ENCODE data around the gene FARP2.

FARP2 gene

GRCh38 chr2:241314226-241315092 is 41.6 kb upstream of the FARP2 start:
- peaks cover 70% of the 10 kb centered on the region for H3K79me2 ChIP-seq
- no peaks in the 10 kb centered on the region for H3K9me3 ChIP-seq (ENCODE audit: control insufficient read depth, low read length)
- H3K27ac ChIP-seq: peak overlapping the region; percentile 97
- H3K27me3 ChIP-seq (ENCODE audit: control insufficient read depth, insufficient read depth, low read length): no peaks in the 10 kb centered on the region
- peak overlapping the region; percentile 33 for H3K9ac ChIP-seq
- H3K36me3 ChIP-seq (ENCODE audit: control insufficient read depth, insufficient read depth, low read length): no peaks in the 10 kb centered on the region
- TF ChIP-seq CTCF (IDR thresholded peaks at IDR 0.05): no peak
- peak overlapping the region; percentile 59 for H2AFZ ChIP-seq
- peak overlapping the region; percentile 91 for H3K4me3 ChIP-seq (ENCODE audit: low read depth, low read length)
- H3K4me1 ChIP-seq: peaks cover 13% of the 10 kb centered on the region
- H3K4me2 ChIP-seq (ENCODE audit: low read length): peak overlapping the region; percentile 84

- H3K4me1 ChIP-seq: peaks cover 19% of the 10 kb centered on the region
- TF ChIP-seq CTCF (IDR thresholded peaks at IDR 0.05): no peak
Observed at GRCh38 chr2:241315093-241315878, 40.8 kb upstream of the FARP2 start, which contains the start of gene HDLBP. Gene HDLBP, minus strand, starts transcription at chr2:241315672. Its CDS starts 48,803 bp downstream, at chr2:241266869.

GRCh38 chr2:241315879-241316631 is 40.0 kb upstream of the FARP2 start, which contains the start of gene SEPTIN2:
Gene SEPTIN2, plus strand, starts transcription at chr2:241315925. Its CDS starts 8,308 bp downstream, at chr2:241324233.
- no peaks in the 10 kb centered on the region for H3K9me3 ChIP-seq (ENCODE audit: control insufficient read depth, low read length)
- TF ChIP-seq CTCF (IDR thresholded peaks at IDR 0.05): no peak
- H2AFZ ChIP-seq: peak within 1 kb of the TSS; percentile 71
- H3K27me3 ChIP-seq (ENCODE audit: control insufficient read depth, insufficient read depth, low read length): no peaks in the 10 kb centered on the region
- H3K4me3 ChIP-seq (ENCODE audit: low read depth, low read length): peak within 1 kb of the TSS; percentile 91
- H3K36me3 ChIP-seq (ENCODE audit: control insufficient read depth, insufficient read depth, low read length): no peaks in the 10 kb centered on the region
- peak within 1 kb of the TSS; percentile 88 for H3K4me2 ChIP-seq (ENCODE audit: low read length)
- peak within 1 kb of the TSS; percentile 73 for H3K9ac ChIP-seq
- H3K4me1 ChIP-seq: peaks cover 19% of the 10 kb centered on the region
- H3K27ac ChIP-seq: peak within 1 kb of the TSS; percentile 97
- peaks cover 67% of the 10 kb centered on the region for H3K79me2 ChIP-seq

More at GRCh38 chr2:241315093-241315878, 40.8 kb upstream of the FARP2 start, which contains the start of gene HDLBP:
- Histone ChIP-seq H3K9me3 (ENCODE audit: control insufficient read depth, low read length) (no peaks in the 10 kb centered on the region), H3K79me2 (peaks cover 71% of the 10 kb centered on the region), H3K27me3 (ENCODE audit: control insufficient read depth, insufficient read depth, low read length) (no peaks in the 10 kb centered on the region), H3K36me3 (ENCODE audit: control insufficient read depth, insufficient read depth, low read length) (no peaks in the 10 kb centered on the region), H3K4me2 (ENCODE audit: low read length) (peak within 1 kb of the TSS; percentile 88), H3K4me3 (ENCODE audit: low read depth, low read length) (peak within 1 kb of the TSS; percentile 91), H3K9ac (peak within 1 kb of the TSS; percentile 73), H2AFZ (peak within 1 kb of the TSS; percentile 71), H3K27ac (peak within 1 kb of the TSS; percentile 97)

GRCh38 chr2:241316825-241317224 is 39.3 kb upstream of the FARP2 start:
- TF ChIP-seq CTCF (IDR thresholded peaks at IDR 0.05): no peak
- Histone ChIP-seq H3K4me3 (ENCODE audit: low read depth, low read length) (peak overlapping the region; percentile 81), H3K4me1 (peaks cover 25% of the 10 kb centered on the region), H3K9me3 (ENCODE audit: control insufficient read depth, low read length) (no peaks in the 10 kb centered on the region), H3K79me2 (peaks cover 66% of the 10 kb centered on the region), H3K36me3 (ENCODE audit: control insufficient read depth, insufficient read depth, low read length) (no peaks in the 10 kb centered on the region), H3K9ac (peak overlapping the region; percentile 8), H3K4me2 (ENCODE audit: low read length) (peak overlapping the region; percentile 88), H3K27ac (peak overlapping the region; percentile 74), H3K27me3 (ENCODE audit: control insufficient read depth, insufficient read depth, low read length) (no peaks in the 10 kb centered on the region), H2AFZ (no peak overlapping the region)

Measured in parathyroid adenoma (tissue), 2 donors.